C4-2B (cell line): Measurements from ENCODE around the gene SHISA4.

ENCODE experiments used
- CTCF ChIP-seq: fragments of 450-650 bp; conservative IDR thresholded peaks from 2 replicates; pipeline ENCODE4 v1.5.1; 2017; ENCODE audit warnings: mild to moderate bottlenecking
- ZFX ChIP-seq: fragments of 450-650 bp; IDR thresholded peaks from 2 replicates; pipeline ENCODE4 v1.6.1; 2017

- TF ChIP-seq CTCF (no peak), ZFX (no peak)
These were observed 29.3 kb upstream of the SHISA4 start for GRCh38 chr1:201859424-201859823.
